ENCODE data around the gene RAVER2. TPM values are rescaled to one million over a fixed set of nuclear protein-coding genes. Genes with fewer than 3 reads are reported as not detected.

Gene RAVER2
- total RNA-seq, 2 experiments from 2014 or later: 0.80 to 1.0 TPM

- Histone ChIP-seq H3K27ac (ENCODE audit: low read depth in 1 of 2, low read length in 2 of 2) (no peak overlapping the region), H3K9me3 (ENCODE audit: control insufficient read depth in 1 of 2, insufficient read depth in 1 of 2, low read length in 2 of 2) (no peaks in the 10 kb centered on the region), H3K4me3 (ENCODE audit: low read length) (no peak overlapping the region), H3K4me1 (ENCODE audit: insufficient read depth, low read length) (peaks cover 11% of the 10 kb centered on the region), H3K36me3 (ENCODE audit: insufficient read depth, low read length) (no peaks in the 10 kb centered on the region), H3K27me3 (ENCODE audit: control insufficient read depth in 1 of 2, insufficient read depth in 2 of 2, low read length in 2 of 2) (no peaks in the 10 kb centered on the region)
- DNase-seq (no peak), ATAC-seq (ENCODE audit: poor library complexity) (no peak)
- Mint-ChIP-seq H3K27me3 (no peaks in the 10 kb centered on the region), H3K27ac (no peak overlapping the region), H3K4me3 (no peak overlapping the region), H3K9me3 (no peaks in the 10 kb centered on the region), H3K36me3 (ENCODE audit: low read depth) (no peaks in the 10 kb centered on the region), H3K4me1 (ENCODE audit: low read depth) (peaks cover 15% of the 10 kb centered on the region)
- TF ChIP-seq, protein P1, sequence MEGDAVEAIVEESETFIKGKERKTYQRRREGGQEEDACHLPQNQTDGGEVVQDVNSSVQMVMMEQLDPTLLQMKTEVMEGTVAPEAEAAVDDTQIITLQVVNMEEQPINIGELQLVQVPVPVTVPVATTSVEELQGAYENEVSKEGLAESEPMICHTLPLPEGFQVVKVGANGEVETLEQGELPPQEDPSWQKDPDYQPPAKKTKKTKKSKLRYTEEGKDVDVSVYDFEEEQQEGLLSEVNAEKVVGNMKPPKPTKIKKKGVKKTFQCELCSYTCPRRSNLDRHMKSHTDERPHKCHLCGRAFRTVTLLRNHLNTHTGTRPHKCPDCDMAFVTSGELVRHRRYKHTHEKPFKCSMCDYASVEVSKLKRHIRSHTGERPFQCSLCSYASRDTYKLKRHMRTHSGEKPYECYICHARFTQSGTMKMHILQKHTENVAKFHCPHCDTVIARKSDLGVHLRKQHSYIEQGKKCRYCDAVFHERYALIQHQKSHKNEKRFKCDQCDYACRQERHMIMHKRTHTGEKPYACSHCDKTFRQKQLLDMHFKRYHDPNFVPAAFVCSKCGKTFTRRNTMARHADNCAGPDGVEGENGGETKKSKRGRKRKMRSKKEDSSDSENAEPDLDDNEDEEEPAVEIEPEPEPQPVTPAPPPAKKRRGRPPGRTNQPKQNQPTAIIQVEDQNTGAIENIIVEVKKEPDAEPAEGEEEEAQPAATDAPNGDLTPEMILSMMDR (IDR thresholded peaks at IDR 0.05): no peak
- intact Hi-C loops (cut with DNase I, micrococcal nuclease): loop anchor here in 1 of 2 experiments (1.0 to 5.0 kb wide), 3 partner anchors 350 to 553 kb away; partner anchors contain the start of gene CACHD1
- CTCF ChIA-PET: no interaction called here
- POLR2A ChIA-PET: interaction anchor here (2.0 kb wide), 1 partner anchor 132 kb away, joined by 5 read pairs; no protein-coding TSS in a partner anchor
Observed at GRCh38 chr1:64822621-64823020, 77.7 kb downstream of the RAVER2 start.

GRCh38 chr1:64823691-64824476 lies 79.0 kb downstream of the RAVER2 start:
- no peaks in the 10 kb centered on the region for H3K27me3 Mint-ChIP-seq
- no peak overlapping the region for H3K27ac Mint-ChIP-seq
- Histone ChIP-seq H3K9me3 (ENCODE audit: control insufficient read depth in 1 of 2, insufficient read depth in 1 of 2, low read length in 2 of 2) (no peaks in the 10 kb centered on the region), H3K27me3 (ENCODE audit: control insufficient read depth in 1 of 2, insufficient read depth in 2 of 2, low read length in 2 of 2) (no peaks in the 10 kb centered on the region), H3K4me3 (ENCODE audit: low read length) (no peak overlapping the region), H3K4me1 (ENCODE audit: insufficient read depth, low read length) (peaks cover 19% of the 10 kb centered on the region), H3K27ac (ENCODE audit: low read depth in 1 of 2, low read length in 2 of 2) (no peak overlapping the region), H3K36me3 (ENCODE audit: insufficient read depth, low read length) (no peaks in the 10 kb centered on the region)
- DNase-seq (peak; percentile 28 to 82 (median 50)), ATAC-seq (ENCODE audit: poor library complexity) (peak; percentile 65)
- no peaks in the 10 kb centered on the region for H3K36me3 Mint-ChIP-seq (ENCODE audit: low read depth)
- TF ChIP-seq, protein P1 (IDR thresholded peaks at IDR 0.05): peak; percentile 82
- POLR2A ChIA-PET: interaction anchor here (2.0 kb wide), 1 partner anchor 134 kb away, joined by 5 read pairs; no protein-coding TSS in a partner anchor
- CTCF ChIA-PET: interaction anchor here (0.7 to 1.6 kb wide), 7 partner anchors 10 to 864 kb away, joined by 3 to 6 read pairs (median 3); partner anchors contain the start of gene RAVER2
- H3K4me1 Mint-ChIP-seq (ENCODE audit: low read depth): peaks cover 28% of the 10 kb centered on the region
- intact Hi-C loops (cut with DNase I, micrococcal nuclease): loop anchor here (1.0 to 5.0 kb wide), 6 partner anchors 79 to 555 kb away; partner anchors contain the start of genes CACHD1 (in 1 of the 2) and RAVER2 (in 1 of the 2)
- H3K9me3 Mint-ChIP-seq: no peaks in the 10 kb centered on the region
- peak overlapping the region; percentile 3 for H3K4me3 Mint-ChIP-seq

GRCh38 chr1:64826991-64827390 lies 82.1 kb downstream of the RAVER2 start:
- POLR2A ChIA-PET: interaction anchor here (1.0 to 1.3 kb wide), 3 partner anchors 15 to 81 kb away, joined by 3 read pairs; no protein-coding TSS in a partner anchor
- Mint-ChIP-seq H3K4me1 (ENCODE audit: low read depth) (peaks cover 46% of the 10 kb centered on the region), H3K27ac (peak overlapping the region; percentile 58), H3K36me3 (ENCODE audit: low read depth) (peaks cover 6% of the 10 kb centered on the region), H3K9me3 (no peaks in the 10 kb centered on the region), H3K4me3 (peak overlapping the region; percentile 55), H3K27me3 (no peaks in the 10 kb centered on the region)
- CTCF ChIA-PET: interaction anchor here (0.6 to 1.0 kb wide), 2 partner anchors 143 to 249 kb away, joined by 3 read pairs; no protein-coding TSS in a partner anchor
- H3K4me1 ChIP-seq (ENCODE audit: insufficient read depth, low read length): peaks cover 25% of the 10 kb centered on the region
- TF ChIP-seq, protein P1 (IDR thresholded peaks at IDR 0.05): no peak
- ATAC-seq (ENCODE audit: poor library complexity) (peak; percentile 65), DNase-seq (peak in 3 of 14 experiments; percentile 49 to 77 (median 56))
- no peaks in the 10 kb centered on the region for H3K27me3 ChIP-seq (ENCODE audit: control insufficient read depth in 1 of 2, insufficient read depth in 2 of 2, low read length in 2 of 2)
- no peaks in the 10 kb centered on the region for H3K36me3 ChIP-seq (ENCODE audit: insufficient read depth, low read length)
- peak overlapping the region in 1 of 2 donors; percentile 8 for H3K27ac ChIP-seq (ENCODE audit: low read depth in 1 of 2, low read length in 2 of 2)
- no peaks in the 10 kb centered on the region for H3K9me3 ChIP-seq (ENCODE audit: control insufficient read depth in 1 of 2, insufficient read depth in 1 of 2, low read length in 2 of 2)
- intact Hi-C loops (cut with DNase I, micrococcal nuclease): no loop called here
- peak overlapping the region; percentile 11 for H3K4me3 ChIP-seq (ENCODE audit: low read length)

Data from CD4-positive, alpha-beta T cell (primary cell).